Peyer's patch (tissue), 4 donors: ENCODE data around the gene NVL. TPM values are rescaled to one million over a fixed set of nuclear protein-coding genes. Genes with fewer than 3 reads are reported as not detected.
A peak's percentile ranks its signal among the peaks of the same experiment; 100 is the strongest.

ENCODE experiments used
- DNase-seq, 3 donors: peaks; one replicate each; pipeline ENCODE4 v3.0.0-alpha.2; 2017 to 2019
- H3K27ac ChIP-seq, 4 donors: fragments of 200-600 bp; sonication (generic); one replicate each; pipeline ENCODE4 v1.5.1; 2016 to 2019
- H3K27me3 ChIP-seq, 2 donors: fragments of 200-600 bp; sonication (generic); one replicate each; pipeline ENCODE4 v1.5.1; 2019
- H3K36me3 ChIP-seq, 3 donors: fragments of 200-600 bp; sonication (generic); one replicate each; pipeline ENCODE4 v1.5.1; 2016 to 2019
- H3K4me1 ChIP-seq, 4 donors: fragments of 200-600 bp; sonication (generic); one replicate each; pipeline ENCODE4 v1.5.1; 2016 to 2019
- H3K4me3 ChIP-seq, 4 donors: fragments of 200-600 bp; sonication (generic); 1 replicate in 3 of 4; 2 replicates in 1 of 4; pipeline ENCODE4 v1.5.1; 2016 to 2019; ENCODE audit warnings: mild to moderate bottlenecking in 1 of 4
- H3K9me3 ChIP-seq, 4 donors: fragments of 200-600 bp; sonication (generic); one replicate each; pipeline ENCODE4 v1.5.1; 2016 to 2019; ENCODE audit warnings: mild to moderate bottlenecking in 1 of 4
- CTCF ChIP-seq, 6 experiments: fragments of 450-650 bp in 4 of 6; fragments of 200-600 bp in 2 of 6; sonication (generic) in 1 of 6; IDR thresholded peaks; one replicate each; pipeline ENCODE4 v1.5.1; 2017 to 2019; ENCODE audit warnings: antibody characterized with exemption in 6 of 6, mild to moderate bottlenecking in 3 of 6, moderate library complexity in 1 of 6
- POLR2A ChIP-seq, 2 donors: fragments of 450-650 bp; IDR thresholded peaks; one replicate each; pipeline ENCODE4 v1.5.1; 2017; ENCODE audit warnings: antibody characterized with exemption in 2 of 2, mild to moderate bottlenecking in 2 of 2, moderate library complexity in 2 of 2
- total RNA-seq, 4 donors: library from RNA; depleted of rRNA; stranded (reverse); fragments of >200 nt; gene quantifications; one replicate each; pipeline ENCODE4 v1.1.0, GENCODE V29; 2016

The NVL gene
- total RNA-seq, 4 donors from 2014 or later = 26.6 to 96.6 (median 38.3) TPM

GRCh38 chr1:224368409-224368808 lies 38.4 kb upstream of the NVL start:
- peaks cover 0 to 75% (median 0%) of the 10 kb centered on the region in 3 donors for H3K36me3 ChIP-seq
- TF ChIP-seq POLR2A (IDR thresholded peaks at IDR 0.05) (no peak), CTCF (IDR thresholded peaks at IDR 0.05) (no peak)

GRCh38 chr1:224359207-224359606 lies 29.2 kb upstream of the NVL start:
- H3K36me3 ChIP-seq = no peaks in the 10 kb centered on the region
- H3K27ac ChIP-seq = no peak overlapping the region
- no peak overlapping the region for H3K4me3 ChIP-seq
- H3K9me3 ChIP-seq = no peaks in the 10 kb centered on the region
- no peak for TF ChIP-seq POLR2A (IDR thresholded peaks at IDR 0.05)
- TF ChIP-seq CTCF (IDR thresholded peaks at IDR 0.05) = no peak
- H3K27me3 ChIP-seq = no peaks in the 10 kb centered on the region
- DNase-seq = no peak
- peaks cover 0 to 27% (median 7%) of the 10 kb centered on the region in 4 donors for H3K4me1 ChIP-seq

More at GRCh38 chr1:224368409-224368808, 38.4 kb upstream of the NVL start:
- Histone ChIP-seq H3K4me1 (no peaks in the 10 kb centered on the region), H3K9me3 (no peaks in the 10 kb centered on the region), H3K27ac (no peak overlapping the region), H3K27me3 (no peaks in the 10 kb centered on the region), H3K4me3 (no peak overlapping the region)
- no peak for DNase-seq

DNA sequence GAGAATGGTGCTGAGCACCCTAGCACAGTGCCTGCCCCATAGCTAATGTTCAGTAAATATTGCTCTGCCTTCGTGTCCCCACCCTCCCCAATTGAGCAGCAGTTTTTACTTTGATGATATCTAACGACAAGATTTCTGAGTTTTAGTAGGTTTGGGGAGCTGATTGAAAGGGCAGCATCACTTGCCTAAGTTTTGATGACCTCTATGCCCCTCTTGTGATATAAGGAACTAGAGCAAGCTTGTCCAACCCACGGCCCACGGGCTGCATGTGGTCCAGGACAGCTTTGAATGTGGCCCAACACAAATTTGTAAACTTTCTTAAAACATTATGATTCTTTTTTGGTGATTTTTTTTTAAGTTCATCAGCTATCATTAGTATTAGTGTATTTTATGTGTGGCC lies 28.3 kb upstream of the NVL start:
- Histone ChIP-seq H3K4me1 (peaks cover 0 to 31% (median 7%) of the 10 kb centered on the region in 4 donors), H3K4me3 (peak overlapping the region in 2 of 4 donors; percentile 87 to 94), H3K27ac (peak overlapping the region in 2 of 4 donors; percentile 93 to 95), H3K9me3 (no peaks in the 10 kb centered on the region), H3K36me3 (no peaks in the 10 kb centered on the region), H3K27me3 (no peaks in the 10 kb centered on the region)
- no peak for DNase-seq
- TF ChIP-seq CTCF (IDR thresholded peaks at IDR 0.05) = no peak
- TF ChIP-seq POLR2A (IDR thresholded peaks at IDR 0.05) = no peak

DNA sequence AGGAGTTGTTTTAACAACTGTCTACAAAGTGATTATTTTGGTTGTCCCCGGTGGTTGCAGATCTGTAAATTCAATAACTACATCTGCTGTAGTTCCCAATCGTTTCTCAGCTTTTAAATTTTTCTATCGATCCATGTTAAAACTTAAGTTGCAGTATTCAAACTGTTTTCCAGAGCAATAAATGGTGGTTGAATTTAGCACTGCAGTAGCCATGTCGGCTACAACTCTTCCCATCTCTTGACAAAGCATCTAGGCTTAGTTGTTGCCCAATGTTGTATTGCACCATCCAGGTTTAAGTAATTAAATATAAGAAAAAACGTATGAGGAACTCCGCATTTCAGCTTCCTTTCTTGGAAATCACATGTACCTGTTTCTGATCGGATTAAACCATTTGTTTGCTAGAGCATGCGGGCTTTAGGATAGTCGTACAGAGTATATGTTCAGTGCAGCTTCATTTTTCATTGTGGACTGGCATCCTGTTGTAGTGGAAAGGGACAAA lies 27.7 kb upstream of the NVL start:
- no peaks in the 10 kb centered on the region for H3K27me3 ChIP-seq
- H3K4me1 ChIP-seq = peaks cover 0 to 31% (median 7%) of the 10 kb centered on the region in 4 donors
- peak overlapping the region; percentile 74 to 94 (median 86) for H3K4me3 ChIP-seq
- peak overlapping the region; percentile 79 to 95 (median 88) for H3K27ac ChIP-seq
- no peaks in the 10 kb centered on the region for H3K9me3 ChIP-seq
- no peak for DNase-seq
- TF ChIP-seq POLR2A (IDR thresholded peaks at IDR 0.05) (no peak), CTCF (IDR thresholded peaks at IDR 0.05) (peak in 3 of 6 experiments; percentile 17 to 36 (median 35))
- H3K36me3 ChIP-seq = no peaks in the 10 kb centered on the region

DNA sequence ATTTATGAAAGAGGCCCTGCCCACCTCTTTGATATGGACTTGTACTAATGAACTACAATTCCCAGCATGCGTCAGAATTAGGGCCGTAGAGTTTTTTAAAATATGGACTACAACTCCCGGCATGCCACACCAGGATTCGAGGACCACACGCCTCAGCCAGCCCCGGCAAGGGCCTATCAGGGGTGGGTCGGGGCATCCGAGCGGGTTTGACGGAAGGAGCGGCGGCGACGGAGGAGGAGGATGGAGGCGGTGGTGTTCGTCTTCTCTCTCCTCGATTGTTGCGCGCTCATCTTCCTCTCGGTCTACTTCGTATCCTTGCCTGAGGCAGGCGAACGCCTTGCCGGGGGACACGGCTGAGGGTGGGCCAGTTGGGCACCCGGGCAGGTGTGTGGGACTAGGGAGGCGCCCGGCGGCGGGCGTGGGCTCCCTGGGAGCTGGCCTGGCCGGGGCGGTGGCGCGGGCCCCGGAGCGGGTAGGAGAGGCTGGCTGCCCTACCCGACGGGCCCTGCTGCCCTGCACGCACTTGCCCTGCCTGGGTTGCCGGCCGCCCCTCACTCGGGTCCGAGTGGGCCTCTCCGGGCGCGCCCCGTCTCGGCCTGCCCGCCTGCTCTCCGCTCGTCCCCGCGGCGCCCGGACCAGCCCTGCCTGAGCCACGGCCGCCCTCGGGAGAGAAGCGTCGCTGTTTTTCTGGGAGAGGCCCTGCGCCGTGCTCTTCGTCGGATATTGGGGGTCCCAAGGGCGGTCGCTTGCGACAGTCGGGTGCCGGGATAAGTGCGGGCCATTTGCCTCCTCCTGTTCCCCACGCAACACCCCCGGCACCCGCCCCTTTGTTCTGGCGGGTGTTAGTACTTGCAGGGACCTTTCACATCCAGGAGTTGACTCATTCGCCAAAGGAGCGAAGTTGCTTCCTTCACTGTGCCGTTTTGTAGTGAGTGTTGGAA lies 27.0 kb upstream of the NVL start, which contains the start of gene CNIH4:
CNIH4 (plus strand) TSS at position 195 of the 941 bp plus-strand sequence; CDS start at position 241, 46 bp downstream.
- Histone ChIP-seq H3K9me3 (no peaks in the 10 kb centered on the region), H3K27me3 (no peaks in the 10 kb centered on the region), H3K27ac (peak within 1 kb of the TSS; percentile 79 to 95 (median 88)), H3K36me3 (no peaks in the 10 kb centered on the region), H3K4me3 (peak within 1 kb of the TSS; percentile 74 to 94 (median 86)), H3K4me1 (peaks cover 0 to 31% (median 7%) of the 10 kb centered on the region in 4 donors)
- peak; percentile 91 to 96 (median 92) for DNase-seq
- TF ChIP-seq POLR2A (IDR thresholded peaks at IDR 0.05) = peak; percentile 85 to 92
- TF ChIP-seq CTCF (IDR thresholded peaks at IDR 0.05) = no peak
